Fibroblast of gingiva (primary cell): Measurements from ENCODE around the gene TPD52L2.
A peak's percentile ranks its signal among the peaks of the same experiment; 100 is the strongest.

Source experiments
- DNase-seq: peaks from one replicate; pipeline ENCODE4 v3.0.0-alpha.2; 2011; ENCODE audit warnings: low read depth

TPD52L2 gene

GRCh38 chr20:63864978-63865640 lies at the start of gene TPD52L2:
Gene TPD52L2 (plus strand): TSS chr20:63865270. CDS start chr20:63865366, 96 bp downstream.
- peak; percentile 97 for DNase-seq

GRCh38 chr20:63815615-63816253 lies 49.3 kb upstream of the TPD52L2 start:
- no peak for DNase-seq

GRCh38 chr20:63819224-63819921 lies 45.7 kb upstream of the TPD52L2 start:
- peak; percentile 22 for DNase-seq

- no peak for DNase-seq
Measured at GRCh38 chr20:63821811-63822210, 43.3 kb upstream of the TPD52L2 start.

- DNase-seq, result no peak
Measured at GRCh38 chr20:63822276-63822696, 42.8 kb upstream of the TPD52L2 start.

GRCh38 chr20:63823691-63824311 lies 41.3 kb upstream of the TPD52L2 start:
- DNase-seq, result no peak

GRCh38 chr20:63825331-63826118 lies 39.5 kb upstream of the TPD52L2 start:
- no peak for DNase-seq

GRCh38 chr20:63826753-63827152 lies 38.3 kb upstream of the TPD52L2 start:
- DNase-seq, result no peak

- no peak for DNase-seq
Measured at GRCh38 chr20:63828124-63828523, 36.9 kb upstream of the TPD52L2 start.

GRCh38 chr20:63828545-63828944 lies 36.5 kb upstream of the TPD52L2 start:
- no peak for DNase-seq

- no peak for DNase-seq
Measured at GRCh38 chr20:63828951-63829350, 36.1 kb upstream of the TPD52L2 start.

- DNase-seq, result no peak
Measured at GRCh38 chr20:63829603-63829944, 35.5 kb upstream of the TPD52L2 start.

- DNase-seq, result no peak
Measured at GRCh38 chr20:63829945-63830835, 34.9 kb upstream of the TPD52L2 start.

- peak; percentile 32 for DNase-seq
Measured at GRCh38 chr20:63830841-63831588, 34.1 kb upstream of the TPD52L2 start, which contains the start of gene ZBTB46. Gene ZBTB46 (minus strand): TSS chr20:63831264. CDS start chr20:63790757, 40,507 bp downstream.

GRCh38 chr20:63831646-63831992 lies 33.5 kb upstream of the TPD52L2 start:
- DNase-seq, result no peak

GRCh38 chr20:63831993-63832686 lies 32.9 kb upstream of the TPD52L2 start:
- no peak for DNase-seq

- peak; percentile 22 for DNase-seq
Measured at GRCh38 chr20:63833776-63834490, 31.1 kb upstream of the TPD52L2 start.

GRCh38 chr20:63834491-63834880 lies 30.6 kb upstream of the TPD52L2 start:
- DNase-seq, result no peak
